Activated T-helper 1 cell treated with anti-CD3 and anti-CD28 coated beads, Interleukin-2, amount 50 U/mL, for 16 hours (primary cell): Measurements from ENCODE around the gene CYB561.

Experiments
- DNase-seq, 2 donors: peaks; one replicate each; pipeline ENCODE4 v3.0.0-alpha.2; 2020; ENCODE audit warnings: low read depth in 1 of 2, low spot score in 1 of 2

CYB561 gene

GRCh38 chr17:63418540-63418939, 27.6 kb downstream of the CYB561 start:
- DNase-seq: no peak

- DNase-seq: no peak
These were observed 31.9 kb downstream of the CYB561 start for GRCh38 chr17:63414222-63414621.

- no peak for DNase-seq
These were observed 33.0 kb downstream of the CYB561 start for GRCh38 chr17:63413128-63413527.

- DNase-seq: no peak
These were observed 33.9 kb downstream of the CYB561 start for GRCh38 chr17:63412234-63412633.

GRCh38 chr17:63407741-63408330, 38.3 kb downstream of the CYB561 start:
- no peak for DNase-seq

- DNase-seq: peak in 1 of 2 donors; percentile 49
These were observed 39.3 kb downstream of the CYB561 start for GRCh38 chr17:63406689-63407330.

- DNase-seq: no peak
These were observed 40.3 kb downstream of the CYB561 start for GRCh38 chr17:63405741-63406261.

- no peak for DNase-seq
These were observed 41.1 kb downstream of the CYB561 start for GRCh38 chr17:63405020-63405419.

- no peak for DNase-seq
These were observed 43.5 kb downstream of the CYB561 start for GRCh38 chr17:63402431-63403212.

- no peak for DNase-seq
These were observed 46.2 kb downstream of the CYB561 start for GRCh38 chr17:63399856-63400255.

- no peak for DNase-seq
These were observed 46.8 kb downstream of the CYB561 start for GRCh38 chr17:63399316-63399715.

- DNase-seq: no peak
These were observed 47.4 kb downstream of the CYB561 start for GRCh38 chr17:63398680-63399079.

- no peak for DNase-seq
These were observed 50.9 kb downstream of the CYB561 start for GRCh38 chr17:63395075-63395805.

GRCh38 chr17:63390090-63390489, 56.0 kb downstream of the CYB561 start:
- no peak for DNase-seq

- DNase-seq: no peak
These were observed 58.3 kb downstream of the CYB561 start for GRCh38 chr17:63387656-63388340.

GRCh38 chr17:63382826-63383225, 63.3 kb downstream of the CYB561 start:
- DNase-seq: no peak
